Calu3 (cell line): ENCODE results near the gene AAMP. TPM values are rescaled to one million over a fixed set of nuclear protein-coding genes. Genes with fewer than 3 reads are reported as not detected.

Experiments
- BruUV-seq: library from RNA; stranded (reverse); fragments of 400-500 nt; replicated peaks from 2 replicates; lab custom pipeline; 2021; lab: Mats Ljungman, UMichigan
- CTCF ChIA-PET: fragments of 300-600 bp; sonication (Branson Sonifier 250); formaldehyde crosslinking; loops from one replicate; lab custom pipeline; 2022; ENCODE audit warnings: antibody characterized with exemption; lab: Charles Lee
- DNase-seq: peaks from one replicate; pipeline ENCODE4 v3.0.0; 2022
- H3K27ac Mint-ChIP-seq: one replicate; pipeline ENCODE4 v1.8.0; 2022; ENCODE audit warnings: mixed read lengths; ENCODE audit not compliant: unreplicated experiment
- H3K27me3 Mint-ChIP-seq: one replicate; pipeline ENCODE4 v1.8.0; 2022; ENCODE audit warnings: mixed read lengths; ENCODE audit not compliant: unreplicated experiment
- H3K36me3 Mint-ChIP-seq: one replicate; pipeline ENCODE4 v1.8.0; 2022; ENCODE audit warnings: mild to moderate bottlenecking, moderate library complexity, mixed read lengths; ENCODE audit not compliant: insufficient read depth, unreplicated experiment
- H3K4me1 Mint-ChIP-seq: one replicate; pipeline ENCODE4 v1.8.0; 2022; ENCODE audit warnings: mild to moderate bottlenecking, low read depth, mixed read lengths; ENCODE audit not compliant: unreplicated experiment
- H3K4me3 Mint-ChIP-seq: one replicate; pipeline ENCODE4 v1.8.0; 2022; ENCODE audit warnings: mild to moderate bottlenecking, low read depth, moderate library complexity, mixed read lengths; ENCODE audit not compliant: unreplicated experiment
- H3K9me3 Mint-ChIP-seq: one replicate; pipeline ENCODE4 v1.8.0; 2022; ENCODE audit warnings: low read depth, mixed read lengths; ENCODE audit not compliant: unreplicated experiment
- CTCF ChIP-seq: fragments of 200-600 bp; IDR thresholded peaks from one replicate; pipeline ENCODE4 v1.8.0; 2022; ENCODE audit warnings: antibody characterized with exemption; ENCODE audit not compliant: unreplicated experiment
- intact Hi-C: fragments of 100-400 bp; cut with micrococcal nuclease; formaldehyde crosslinking; loops from one replicate; pipeline ENCODE4 v1.10.0; 2022; ENCODE audit not compliant: unreplicated experiment
- microRNA-seq: library from miRNA; unstranded; fragments of <30 nt; microRNA quantifications from one replicate; pipeline ENCODE4 v1.2.0, GENCODE V29; 2022
- total RNA-seq: library from RNA; stranded (reverse); gene quantifications from 2 replicates; pipeline ENCODE4 v1.2.3, GENCODE V29; 2022

Gene AAMP
- total RNA-seq, 1 experiment from 2014 or later, result 102 TPM

DNA sequence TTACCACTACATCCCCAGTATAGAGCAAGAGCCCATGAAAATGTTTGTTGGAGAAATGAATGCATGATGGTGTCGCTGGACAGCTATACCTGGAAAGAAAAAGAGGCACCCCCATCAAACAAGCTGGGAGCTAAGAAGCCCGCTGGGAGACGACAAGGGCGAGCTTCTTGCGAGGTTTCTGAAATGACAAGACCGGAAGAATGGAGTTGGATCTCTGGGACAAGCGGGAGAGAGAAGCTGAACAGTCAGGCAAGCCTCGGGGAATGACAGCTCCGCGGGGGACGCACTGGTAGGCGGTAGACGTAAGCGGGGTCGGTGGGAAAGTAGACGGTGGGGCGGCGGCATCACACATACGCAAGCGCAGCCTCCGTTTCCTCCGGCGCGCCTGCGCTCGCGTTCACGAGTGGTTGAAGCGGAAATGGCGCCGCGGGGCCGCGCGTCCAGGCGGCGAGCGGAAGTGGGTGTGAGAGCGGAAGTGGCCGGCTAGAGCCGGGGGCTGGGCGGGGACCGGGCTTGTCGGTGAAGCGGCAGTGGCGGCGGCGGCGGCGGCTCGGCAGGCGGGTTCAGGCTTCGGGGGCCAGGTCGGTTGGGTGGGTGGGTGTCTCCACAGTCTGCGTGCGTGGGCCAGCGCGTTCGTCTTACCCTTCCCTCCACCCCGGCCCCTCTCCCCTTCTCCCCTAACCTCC lies 53.1 kb downstream of the AAMP start, which contains the start of gene ARPC2:
Gene ARPC2 (plus strand): TSS at position 516 of the 686 bp plus-strand sequence. CDS start 282 bp downstream, outside the sequence.
- DNase-seq, result peak; percentile 95
- peak within 1 kb of the TSS; percentile 96 for H3K27ac Mint-ChIP-seq
- peak within 1 kb of the TSS; percentile 89 for H3K4me3 Mint-ChIP-seq
- TF ChIP-seq CTCF, result no peak
- CTCF ChIA-PET, result interaction anchor here (0.9 to 1.5 kb wide), 3 partner anchors 14 to 44 kb away, joined by 4 to 8 read pairs (median 5); partner anchors contain the start of gene GPBAR1
- peaks cover 52% of the 10 kb centered on the region for H3K4me1 Mint-ChIP-seq
- no TSS peak for BruUV-seq
- intact Hi-C loops, result no loop called here
- no peaks in the 10 kb centered on the region for H3K9me3 Mint-ChIP-seq
- H3K36me3 Mint-ChIP-seq, result peaks cover 60% of the 10 kb centered on the region
- H3K27me3 Mint-ChIP-seq, result no peaks in the 10 kb centered on the region

- H3K36me3 Mint-ChIP-seq, result peaks cover 54% of the 10 kb centered on the region
- TSS peak; percentile 89 for BruUV-seq
- no peaks in the 10 kb centered on the region for H3K9me3 Mint-ChIP-seq
- peaks cover 47% of the 10 kb centered on the region for H3K4me1 Mint-ChIP-seq
- no peak for DNase-seq
- peak overlapping the region; percentile 89 for H3K4me3 Mint-ChIP-seq
- CTCF ChIA-PET, result interaction anchor here (1.2 to 1.5 kb wide), 2 partner anchors 14 to 45 kb away, joined by 4 to 8 read pairs; partner anchors contain the start of gene GPBAR1
- no peak for TF ChIP-seq CTCF
- H3K27ac Mint-ChIP-seq, result peak overlapping the region; percentile 85
- H3K27me3 Mint-ChIP-seq, result no peaks in the 10 kb centered on the region
- intact Hi-C loops, result no loop called here
Measured at GRCh38 chr2:218216336-218216673, 53.6 kb downstream of the AAMP start.

Small RNA genes lying within 50 kb of the gene (microRNA-seq; reads per million reads assigned to microRNA genes)
- gene MIR6513, result 4.9 reads per million, percentile 14 among the genes with 10 or more reads in this experiment

Other genes with a start within 250 kb of the AAMP start
- 0.21 and 2.6 TPM in 2 replicates for gene RUFY4, start 200.9 kb downstream of the AAMP start, total RNA-seq
- gene CXCR2, start 144.1 kb downstream of the AAMP start, total RNA-seq, result not detected in 2 replicates
- gene CXCR1, start 103.2 kb downstream of the AAMP start, total RNA-seq, result not detected in 2 replicates
- 368 and 374 TPM in 2 replicates for gene ARPC2, start 52.9 kb downstream of the AAMP start, total RNA-seq
- gene GPBAR1, start 9.1 kb downstream of the AAMP start, total RNA-seq, result 1.1 and 1.5 TPM in 2 replicates
- gene PNKD, start 382 bp upstream of the AAMP start, total RNA-seq, result 46.8 and 54.0 TPM in 2 replicates
- gene TMBIM1, start 22.4 kb upstream of the AAMP start, total RNA-seq, result 229 and 289 TPM in 2 replicates
- gene CATIP, start 86.7 kb upstream of the AAMP start, total RNA-seq, result 0.71 TPM in 1 of 2 replicates, not detected in the other
- 0.12 TPM in 1 of 2 replicates, not detected in the other for gene SLC11A1, start 112.1 kb upstream of the AAMP start, total RNA-seq
- 58.0 and 59.3 TPM in 2 replicates for gene CTDSP1, start 129.7 kb upstream of the AAMP start, total RNA-seq
- gene VIL1, start 149.0 kb upstream of the AAMP start, total RNA-seq, result 9.0 and 16.4 TPM in 2 replicates